Stimulated activated CD4-positive, alpha-beta T cell treated with anti-CD3 and anti-CD28 coated beads, Interleukin-1b, Interleukin-23, amount 100 ng/mL, for 1 hour (primary cell): Measurements from ENCODE around the gene MID2.
"Not testable (repeated sequence)": the region's sequence is repeated elsewhere in the genome, so short reads cannot be mapped to it uniquely, and the experiment has no call there.

ENCODE experiments used
- DNase-seq, 2 donors: peaks; one replicate each; pipeline ENCODE4 v3.0.0-alpha.2; 2020; ENCODE audit warnings: low read depth in 2 of 2

MID2 gene

DNA sequence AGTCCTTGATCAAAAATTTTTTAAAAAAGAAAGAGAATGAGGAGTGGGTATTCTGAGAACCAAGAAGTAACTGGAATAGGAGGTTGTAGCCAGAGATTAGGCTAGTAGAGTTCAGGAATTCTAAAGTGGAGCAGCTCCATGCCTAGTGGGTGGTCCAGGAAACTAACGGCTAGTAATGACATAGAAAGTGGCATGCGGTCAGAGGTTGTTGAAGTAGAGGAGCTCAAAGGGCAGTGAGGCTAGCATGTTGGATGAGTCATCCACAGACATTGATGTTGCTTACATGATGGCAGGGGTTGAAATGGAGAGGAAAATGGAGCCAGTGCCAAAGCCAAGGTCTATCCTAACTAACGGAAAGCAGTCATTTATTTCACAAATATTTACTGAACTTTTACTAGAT, 114.4 kb downstream of the MID2 start:
- DNase-seq, result no peak

DNA sequence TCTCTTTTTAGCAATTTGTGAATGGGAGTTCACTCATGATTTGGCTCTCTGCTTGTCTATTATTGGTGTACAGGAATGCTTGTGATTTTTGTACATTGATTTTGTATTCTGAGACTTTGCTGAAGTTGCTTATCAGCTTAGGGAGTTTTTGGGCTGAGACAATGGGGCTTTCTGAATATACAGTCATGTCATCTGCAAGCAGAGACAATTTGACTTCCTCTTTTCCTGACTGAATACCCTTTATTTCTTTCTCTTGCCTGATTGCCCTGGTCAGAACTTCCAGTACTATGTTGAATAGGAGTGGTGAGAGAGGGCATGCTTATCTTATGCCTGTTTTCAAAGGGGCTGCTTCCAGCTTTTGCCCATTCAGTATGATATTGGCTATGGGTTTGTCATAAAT, 129.7 kb downstream of the MID2 start:
- DNase-seq, result not testable (repeated sequence)

- no peak for DNase-seq
Measured at GRCh38 chrX:107968623-107969022, 143.0 kb downstream of the MID2 start.

GRCh38 chrX:107970073-107970472, 144.4 kb downstream of the MID2 start:
- no peak for DNase-seq

DNA sequence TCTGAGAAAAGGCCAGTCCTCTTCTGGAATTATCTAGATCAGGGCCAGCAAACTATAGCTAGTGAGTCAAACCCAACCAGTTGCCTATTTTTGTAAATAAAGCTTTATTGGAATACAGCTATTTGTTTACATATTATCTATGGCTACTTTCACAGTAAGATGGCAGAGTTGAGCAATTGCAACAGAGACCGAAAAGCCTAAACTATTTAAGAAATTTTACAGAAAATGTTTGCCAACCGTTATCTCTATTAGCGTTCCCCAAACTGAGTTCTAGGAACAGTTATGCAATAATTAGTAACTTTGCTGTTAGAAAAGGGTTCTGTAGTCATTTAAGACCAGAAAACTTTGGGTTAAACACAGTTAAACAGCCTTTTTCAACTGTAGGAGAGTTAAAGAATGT, 146.0 kb downstream of the MID2 start:
- no peak for DNase-seq
